Upper lobe of right lung (tissue), 1 donor: ENCODE results near the gene SYNJ2. TPM values are rescaled to one million over a fixed set of nuclear protein-coding genes. Genes with fewer than 3 reads are reported as not detected.

Experiments
- ATAC-seq: fragments of 200-7000 bp; cut with Tn5 transposase; one replicate; pipeline ENCODE4 v1.9.1; 2020; ENCODE audit warnings: mild to moderate bottlenecking, moderate library complexity
- DNase-seq: peaks from one replicate; pipeline ENCODE4 v3.0.0-alpha.2; 2020
- H3K27ac ChIP-seq: fragments of 200-600 bp; one replicate; pipeline ENCODE4 v1.8.0; 2022
- H3K27me3 ChIP-seq: fragments of 200-600 bp; one replicate; pipeline ENCODE4 v1.8.0; 2022; ENCODE audit warnings: mild to moderate bottlenecking
- H3K36me3 ChIP-seq: fragments of 200-600 bp; one replicate; pipeline ENCODE4 v1.8.0; 2022
- H3K4me1 ChIP-seq: fragments of 200-600 bp; one replicate; pipeline ENCODE4 v1.8.0; 2022
- H3K4me3 ChIP-seq: fragments of 200-600 bp; one replicate; pipeline ENCODE4 v1.8.0; 2022; ENCODE audit warnings: mild to moderate bottlenecking
- H3K9me3 ChIP-seq: fragments of 200-600 bp; one replicate; pipeline ENCODE4 v1.8.0; 2022
- intact Hi-C: fragments of 100-400 bp; cut with DNase I; formaldehyde crosslinking; loops from one replicate; pipeline ENCODE4 v1.11.0; 2022
- total RNA-seq: library from RNA; stranded (reverse); fragmentation: NEBNext Ultra II Directional; extraction: Animal tissue kit (Norgen Biotek cat#: 25700); gene quantifications from one replicate; pipeline ENCODE4 v1.2.1, GENCODE V29; 2021
- TF ChIP-seq, protein P1 (sequence below): fragments of 200-600 bp; IDR thresholded peaks from one replicate; pipeline ENCODE4 v1.8.0; 2022; ENCODE audit warnings: antibody characterized with exemption
- donor health status: DM: no; HTN: yes; CAD: no; lungs with severe emphysema.

Gene SYNJ2
- total RNA-seq, 1 donor from 2014 or later = 7.2 TPM

DNA sequence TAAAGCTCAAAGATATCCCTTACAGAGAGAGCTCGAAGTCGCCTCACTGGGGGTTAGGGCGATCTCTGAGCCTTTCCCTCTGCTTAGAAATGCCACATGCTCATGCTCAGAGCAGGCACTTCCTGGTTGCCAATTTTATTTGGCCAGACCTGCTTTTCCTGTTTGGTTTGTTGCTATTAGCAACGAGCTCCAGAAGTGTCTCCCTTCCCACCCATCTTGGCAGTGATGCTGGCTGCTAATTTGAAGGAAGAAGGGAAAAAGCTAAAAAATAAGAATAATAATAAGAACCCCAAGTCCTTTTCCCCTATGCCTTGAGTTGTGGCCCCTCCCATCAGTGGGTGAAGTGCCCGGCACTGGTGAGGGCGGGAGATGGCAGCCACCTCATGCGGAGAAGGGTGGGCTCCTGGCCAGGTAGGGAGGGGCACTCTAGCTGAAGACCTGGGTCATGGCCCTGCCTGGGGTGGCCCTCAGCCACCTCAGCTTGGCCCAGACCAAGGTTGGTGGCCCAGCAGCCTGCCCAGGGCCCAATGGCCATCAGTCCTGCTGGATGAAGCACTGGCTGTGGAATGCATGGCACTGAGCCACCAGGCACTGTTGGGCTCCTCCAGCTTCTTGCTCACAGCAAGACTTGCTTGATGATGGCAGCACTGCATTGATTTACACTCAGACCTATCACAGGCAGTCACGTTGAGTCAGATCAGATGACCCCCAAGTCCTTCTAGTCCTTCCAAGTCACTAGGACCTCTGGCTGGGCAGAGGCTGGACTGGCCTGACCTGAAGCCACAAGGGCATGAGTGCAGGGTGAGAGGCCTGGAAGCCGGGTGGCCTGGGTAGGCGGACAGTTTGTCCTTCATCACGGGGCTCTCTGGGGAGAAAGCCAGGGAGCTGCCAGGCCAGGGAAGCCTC, 79.0 kb downstream of the SYNJ2 start:
- TF ChIP-seq, protein P1, sequence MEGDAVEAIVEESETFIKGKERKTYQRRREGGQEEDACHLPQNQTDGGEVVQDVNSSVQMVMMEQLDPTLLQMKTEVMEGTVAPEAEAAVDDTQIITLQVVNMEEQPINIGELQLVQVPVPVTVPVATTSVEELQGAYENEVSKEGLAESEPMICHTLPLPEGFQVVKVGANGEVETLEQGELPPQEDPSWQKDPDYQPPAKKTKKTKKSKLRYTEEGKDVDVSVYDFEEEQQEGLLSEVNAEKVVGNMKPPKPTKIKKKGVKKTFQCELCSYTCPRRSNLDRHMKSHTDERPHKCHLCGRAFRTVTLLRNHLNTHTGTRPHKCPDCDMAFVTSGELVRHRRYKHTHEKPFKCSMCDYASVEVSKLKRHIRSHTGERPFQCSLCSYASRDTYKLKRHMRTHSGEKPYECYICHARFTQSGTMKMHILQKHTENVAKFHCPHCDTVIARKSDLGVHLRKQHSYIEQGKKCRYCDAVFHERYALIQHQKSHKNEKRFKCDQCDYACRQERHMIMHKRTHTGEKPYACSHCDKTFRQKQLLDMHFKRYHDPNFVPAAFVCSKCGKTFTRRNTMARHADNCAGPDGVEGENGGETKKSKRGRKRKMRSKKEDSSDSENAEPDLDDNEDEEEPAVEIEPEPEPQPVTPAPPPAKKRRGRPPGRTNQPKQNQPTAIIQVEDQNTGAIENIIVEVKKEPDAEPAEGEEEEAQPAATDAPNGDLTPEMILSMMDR = no peak
- Histone ChIP-seq H3K4me3 (no peak overlapping the region), H3K27me3 (no peaks in the 10 kb centered on the region), H3K9me3 (no peaks in the 10 kb centered on the region), H3K27ac (peak overlapping the region; percentile 85), H3K4me1 (peaks cover 15% of the 10 kb centered on the region), H3K36me3 (no peaks in the 10 kb centered on the region)
- DNase-seq = peak; percentile 84
- intact Hi-C loops = no loop called here
- ATAC-seq = peak; percentile 74

DNA sequence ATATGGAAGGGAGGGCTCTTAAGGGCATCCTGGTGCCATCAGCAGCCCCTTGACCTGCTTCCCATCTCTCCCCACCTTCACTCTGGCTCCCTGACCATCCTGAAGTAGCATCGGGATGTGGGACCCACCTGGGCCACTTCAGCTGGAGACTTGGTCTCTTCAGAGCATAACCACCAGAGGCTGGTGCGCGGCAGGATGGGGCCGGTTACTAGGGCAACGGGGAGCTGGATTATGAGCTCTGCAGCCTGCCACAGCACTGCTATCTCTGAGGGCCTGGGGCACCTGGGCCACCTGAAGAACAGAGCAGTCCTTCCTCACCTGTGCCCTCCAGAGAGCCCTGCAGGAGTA, 79.7 kb downstream of the SYNJ2 start:
- no peak for ATAC-seq
- intact Hi-C loops = no loop called here
- peak overlapping the region; percentile 85 for H3K27ac ChIP-seq

DNA sequence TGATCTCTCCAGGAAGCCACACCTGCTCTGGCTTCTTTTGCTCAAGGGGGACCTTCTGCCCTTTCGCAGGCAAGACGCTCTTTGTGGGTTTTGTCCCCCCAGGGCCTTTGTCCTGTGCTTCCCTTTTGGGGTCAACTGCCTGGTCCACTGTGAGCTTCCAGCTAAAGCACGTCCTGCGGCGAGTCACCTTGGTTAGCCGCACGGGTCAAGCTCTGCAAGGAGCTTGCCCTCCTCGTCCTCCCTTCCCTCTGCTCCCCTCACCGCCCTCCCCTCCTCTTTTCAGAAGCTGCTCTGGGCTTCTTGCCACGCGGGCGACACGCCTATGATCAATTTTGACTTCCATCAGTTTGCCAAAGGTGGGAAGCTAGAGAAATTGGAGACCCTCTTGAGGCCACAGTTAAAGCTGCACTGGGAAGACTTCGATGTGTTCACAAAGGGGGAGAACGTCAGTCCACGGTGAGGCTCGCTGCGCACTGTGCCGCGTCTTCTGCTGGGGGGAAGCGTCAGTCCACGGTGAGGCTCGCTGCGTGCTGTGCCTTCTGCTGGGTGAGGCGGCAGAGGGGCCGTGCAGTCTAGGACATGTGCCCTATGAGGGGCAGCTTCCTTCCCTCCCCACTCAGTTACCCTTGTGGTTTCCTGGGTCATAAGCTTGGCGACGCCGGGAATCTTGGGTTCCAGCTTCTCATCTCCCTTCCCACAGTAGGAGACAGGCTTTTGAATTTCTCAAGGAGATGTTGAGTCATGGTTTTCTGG, 80.2 kb downstream of the SYNJ2 start:
- Histone ChIP-seq H3K36me3 (peaks cover 3% of the 10 kb centered on the region), H3K27me3 (no peaks in the 10 kb centered on the region), H3K4me3 (no peak overlapping the region), H3K9me3 (no peaks in the 10 kb centered on the region), H3K27ac (no peak overlapping the region), H3K4me1 (peaks cover 15% of the 10 kb centered on the region)
- intact Hi-C loops = no loop called here
- TF ChIP-seq, protein P1 = no peak
- DNase-seq (peak; percentile 54), ATAC-seq (no peak)

More for the DNA sequence above, 79.7 kb downstream of the SYNJ2 start:
- DNase-seq = peak; percentile 62
- Histone ChIP-seq H3K4me1 (peaks cover 15% of the 10 kb centered on the region), H3K27me3 (no peaks in the 10 kb centered on the region), H3K9me3 (no peaks in the 10 kb centered on the region), H3K36me3 (peaks cover under 1% of the 10 kb centered on the region), H3K4me3 (no peak overlapping the region)
- TF ChIP-seq, protein P1 = no peak

DNA sequence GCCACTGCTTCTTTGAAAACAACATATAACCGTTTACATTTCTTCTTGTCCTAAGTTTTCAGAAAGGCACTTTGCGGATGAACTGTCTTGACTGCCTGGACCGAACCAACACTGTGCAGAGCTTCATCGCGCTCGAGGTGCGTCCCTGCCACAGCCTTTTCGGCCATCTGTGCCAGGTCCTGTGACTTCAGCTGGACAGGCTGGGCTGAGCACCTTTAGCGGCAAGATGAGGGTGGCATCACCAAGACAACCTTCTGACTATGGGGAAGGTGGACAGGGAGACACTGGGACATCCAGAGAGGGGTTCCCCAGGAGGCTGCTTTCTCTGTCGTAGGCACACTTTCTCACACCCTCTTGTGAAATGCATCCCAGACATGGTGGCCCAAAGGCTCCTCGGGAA, 82.1 kb downstream of the SYNJ2 start:
- DNase-seq (peak; percentile 44), ATAC-seq (no peak)
- H3K27me3 ChIP-seq = no peaks in the 10 kb centered on the region
- no peak overlapping the region for H3K4me3 ChIP-seq
- H3K4me1 ChIP-seq = peaks cover 15% of the 10 kb centered on the region
- H3K27ac ChIP-seq = no peak overlapping the region
- intact Hi-C loops = no loop called here
- no peaks in the 10 kb centered on the region for H3K9me3 ChIP-seq
- peaks cover 3% of the 10 kb centered on the region for H3K36me3 ChIP-seq
- TF ChIP-seq, protein P1 = no peak

DNA sequence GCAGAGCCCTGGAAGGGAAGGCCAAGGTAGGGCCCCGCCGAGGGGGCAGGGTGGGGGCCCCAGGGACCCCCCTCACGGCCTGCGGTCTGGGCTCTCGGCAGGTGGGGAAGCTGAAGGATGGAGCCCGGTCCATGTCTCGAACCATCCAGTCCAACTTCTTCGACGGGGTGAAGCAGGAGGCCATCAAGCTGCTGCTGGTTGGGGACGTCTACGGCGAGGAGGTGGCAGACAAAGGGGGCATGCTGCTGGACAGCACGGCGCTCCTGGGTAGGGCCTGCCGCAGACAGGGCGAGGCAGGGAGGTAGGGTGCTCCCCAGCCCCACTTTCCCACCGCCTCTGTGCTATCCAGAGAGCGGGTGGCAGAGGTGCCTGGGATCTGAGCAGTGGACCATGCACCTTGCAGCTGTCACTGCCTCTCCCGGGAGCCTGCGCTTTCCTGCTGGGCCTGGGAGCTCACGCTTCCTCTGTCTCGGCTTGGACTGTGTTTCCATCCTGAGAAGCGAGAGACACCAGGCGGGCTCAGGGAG, 83.1 kb downstream of the SYNJ2 start:
- H3K27ac ChIP-seq = no peak overlapping the region
- peaks cover 13% of the 10 kb centered on the region for H3K4me1 ChIP-seq
- no peak overlapping the region for H3K4me3 ChIP-seq
- peak; percentile 45 for DNase-seq
- no peak for ATAC-seq
- H3K9me3 ChIP-seq = no peaks in the 10 kb centered on the region
- intact Hi-C loops = no loop called here
- TF ChIP-seq, protein P1 = no peak
- H3K27me3 ChIP-seq = no peaks in the 10 kb centered on the region
- H3K36me3 ChIP-seq = peaks cover 3% of the 10 kb centered on the region
